IPS DF 4.7 (cell line): ENCODE measurements around the gene SPNS3.

Experiments used
- DNase-seq: peaks from one replicate; pipeline ENCODE4 v3.0.0-alpha.2; 2013; ENCODE audit warnings: low spot score; ENCODE audit errors: extremely low read depth

Gene SPNS3

DNA sequence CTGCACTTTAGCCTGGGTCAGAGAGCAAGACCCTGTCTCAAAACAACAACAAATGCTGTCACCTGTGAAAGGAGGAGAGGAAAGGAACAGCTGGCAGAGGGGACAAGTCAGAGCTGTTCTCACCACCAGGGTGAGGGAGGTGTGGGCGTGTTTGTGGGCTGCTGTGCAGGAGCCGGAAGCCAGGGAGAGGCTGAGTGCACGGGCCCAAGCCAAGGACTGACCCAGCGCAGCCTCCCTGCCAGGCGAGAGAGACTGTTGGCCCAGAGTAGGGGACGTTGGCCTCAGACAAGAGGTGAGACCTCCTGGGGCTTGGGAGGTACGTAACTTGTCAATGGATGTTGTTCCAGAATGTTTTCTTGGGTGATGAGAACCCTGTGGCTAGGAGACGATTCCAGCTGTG is 75.7 kb downstream of the SPNS3 start:
- no peak for DNase-seq

DNA sequence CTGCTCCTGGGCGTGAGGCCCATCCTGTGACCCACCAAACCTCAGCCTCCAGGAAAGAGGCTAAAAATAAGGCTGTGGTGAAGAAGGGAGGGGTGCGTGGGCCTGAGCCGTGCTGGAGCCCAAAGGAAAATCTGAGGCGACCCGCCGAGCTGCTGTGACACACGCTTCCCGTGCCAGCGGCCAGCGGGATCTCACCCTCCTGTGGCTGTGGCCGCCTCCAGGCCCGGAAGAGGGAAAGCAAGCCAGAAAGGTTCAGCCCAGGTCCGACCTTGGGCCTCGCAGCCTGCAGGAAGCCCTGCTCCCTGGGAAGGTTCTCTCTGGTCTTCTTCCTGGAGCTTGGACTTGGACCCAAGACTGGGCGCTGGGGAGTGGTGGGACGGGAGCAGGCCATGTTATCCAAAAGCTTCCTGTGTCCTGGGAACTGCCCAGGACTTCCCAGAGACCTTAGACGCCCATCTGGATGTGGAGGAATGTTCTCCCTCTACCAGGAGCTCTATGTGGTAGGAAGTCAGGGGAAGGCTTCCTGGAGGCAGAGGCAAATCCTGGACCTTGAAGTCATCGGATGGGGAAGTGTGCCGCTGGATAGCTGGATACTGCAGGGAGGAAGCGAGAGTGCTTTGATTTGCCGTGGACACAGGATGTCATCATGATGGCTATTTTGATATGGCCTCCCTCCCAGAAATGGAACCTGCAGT is 76.3 kb downstream of the SPNS3 start:
- DNase-seq: no peak

DNA sequence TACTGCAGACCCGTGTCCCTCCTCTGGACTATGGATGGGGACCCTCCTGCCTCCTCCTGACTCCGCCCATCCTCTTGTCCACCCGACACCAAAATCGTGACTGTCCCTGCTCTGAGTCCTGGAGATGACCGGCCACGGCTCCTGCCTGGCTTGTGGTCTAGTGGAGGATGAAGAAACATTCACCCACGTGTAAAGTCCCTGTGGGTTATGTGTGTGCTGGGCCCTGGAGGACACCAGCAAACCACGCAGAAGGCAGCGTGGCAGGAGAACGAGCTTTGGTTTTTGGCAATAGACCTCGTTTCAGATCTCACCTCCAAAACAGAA is 76.8 kb downstream of the SPNS3 start:
- DNase-seq: no peak

DNA sequence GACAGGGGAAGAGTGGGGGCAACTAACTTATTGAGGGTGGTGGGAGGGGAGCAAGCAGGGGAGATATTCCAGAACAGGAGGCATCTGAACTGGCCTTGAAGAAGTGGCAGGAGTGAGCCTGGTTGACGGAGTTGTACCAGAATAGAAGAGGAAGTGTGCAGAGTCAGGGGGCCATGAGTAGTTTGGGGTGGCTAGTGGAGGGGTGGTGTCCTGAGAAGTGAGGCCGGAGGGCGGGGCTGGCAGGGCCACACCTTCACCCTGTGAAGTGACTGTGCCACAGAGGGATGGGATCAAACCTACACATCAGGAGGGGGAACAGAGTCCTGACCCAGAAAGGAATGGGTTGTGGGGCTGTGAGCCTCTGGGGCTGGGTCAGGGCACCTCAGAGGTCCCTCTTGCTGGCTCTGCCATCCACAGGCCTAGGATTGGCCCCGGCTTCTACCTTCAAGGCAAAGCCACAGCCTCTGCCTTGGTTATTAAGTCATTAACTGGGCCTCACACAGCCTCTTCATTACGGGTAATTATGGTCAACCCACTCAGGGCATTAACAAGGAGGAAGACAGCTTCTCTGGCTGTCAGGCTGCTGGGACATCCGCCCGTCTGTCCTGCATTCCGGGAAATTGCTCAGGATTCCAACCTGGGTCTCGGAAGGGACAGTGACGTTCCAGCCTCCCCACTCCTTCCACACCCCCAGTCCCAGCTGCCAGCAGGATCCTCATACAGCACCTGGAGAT is 77.6 kb downstream of the SPNS3 start:
- no peak for DNase-seq

DNA sequence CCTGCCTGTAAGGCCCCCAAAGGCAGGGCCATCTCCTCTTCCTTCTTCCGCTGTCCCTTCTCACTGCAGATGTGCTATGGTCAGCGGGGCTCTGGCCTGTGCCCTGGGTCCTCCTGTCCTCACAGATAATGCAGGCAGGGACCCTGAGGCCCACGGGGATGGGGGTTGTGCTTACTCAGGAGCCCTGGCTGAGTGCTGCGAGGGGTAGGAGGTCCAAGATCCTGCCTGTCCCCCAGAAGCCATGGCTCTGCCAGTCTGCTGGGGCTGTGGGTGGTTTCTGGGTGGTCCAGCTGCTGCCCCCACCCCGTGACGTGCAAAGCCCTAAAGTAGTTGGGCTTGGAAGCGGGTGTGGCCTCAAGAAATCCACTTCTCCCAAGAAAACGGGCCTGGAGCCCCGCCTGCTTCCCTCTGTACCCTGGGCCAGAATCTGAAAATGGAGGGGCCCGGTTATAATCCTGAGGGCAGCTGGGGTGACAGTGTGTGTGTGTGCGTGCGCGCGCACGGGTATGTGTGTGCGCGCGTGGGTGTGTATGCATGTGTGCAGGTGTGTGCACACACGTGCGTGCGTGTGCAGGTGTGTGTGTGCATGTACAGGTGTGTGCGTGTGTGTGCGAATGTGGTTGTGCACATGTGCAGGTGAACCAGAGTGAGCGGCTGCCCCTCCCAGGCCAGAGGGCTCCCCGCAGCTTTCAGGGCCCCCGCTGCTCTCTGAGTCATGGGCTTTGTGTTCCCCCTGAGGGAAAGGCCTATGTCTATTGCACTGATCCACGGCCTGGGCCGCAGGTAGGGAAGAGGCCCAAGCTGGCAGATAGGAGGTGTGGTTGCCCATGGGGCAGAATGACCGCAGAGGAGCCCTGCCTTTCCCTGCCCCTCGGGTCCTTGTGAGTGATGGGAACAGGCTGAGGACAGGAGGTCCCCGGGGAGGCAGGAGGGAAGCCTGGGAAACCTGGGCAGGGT is 78.7 kb downstream of the SPNS3 start:
- DNase-seq: no peak

DNA sequence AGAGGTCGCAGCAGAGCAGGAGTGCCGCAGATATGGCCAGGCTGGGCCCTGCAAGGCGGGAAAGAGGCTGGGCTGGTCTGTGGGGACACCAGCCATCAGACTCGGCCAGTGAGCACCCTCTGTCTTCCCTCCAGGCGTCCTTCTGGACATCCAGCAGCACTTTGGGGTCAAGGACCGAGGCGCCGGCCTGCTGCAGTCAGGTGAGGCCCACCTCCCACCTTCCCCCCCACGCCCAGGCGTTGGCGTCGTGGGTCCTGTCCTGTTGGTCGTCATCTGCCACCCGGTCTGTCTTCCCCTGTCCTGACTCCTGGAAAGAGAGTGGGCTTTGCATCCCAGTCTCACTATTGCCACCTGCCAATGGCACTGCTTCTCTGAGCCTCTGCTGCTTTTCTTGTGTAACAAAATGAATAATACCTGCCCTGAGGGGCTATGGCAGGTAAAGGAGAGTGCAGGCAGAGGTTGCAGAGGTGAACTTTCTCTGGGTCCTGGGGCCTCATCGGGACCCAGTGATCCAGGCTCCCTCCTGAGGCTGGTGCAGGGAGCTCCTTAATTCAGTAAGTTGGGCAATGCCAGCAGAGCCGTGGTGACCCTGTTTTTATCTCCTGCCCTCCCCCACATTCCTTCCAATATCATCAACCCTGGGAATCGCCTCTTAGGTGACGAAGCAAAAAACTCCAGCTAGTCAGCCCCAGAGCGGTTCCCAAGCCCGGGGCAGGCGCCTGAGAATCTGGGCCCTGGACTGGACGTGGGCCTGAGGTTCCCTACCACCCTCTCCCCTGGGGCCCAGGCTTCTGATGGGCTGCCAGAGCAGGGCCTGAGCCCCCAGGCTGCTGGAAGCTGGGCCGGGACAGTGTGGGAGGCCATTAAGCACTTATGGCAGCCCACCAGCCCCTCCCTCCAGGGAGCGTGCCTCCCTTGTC is 79.6 kb downstream of the SPNS3 start:
- DNase-seq: no peak

DNA sequence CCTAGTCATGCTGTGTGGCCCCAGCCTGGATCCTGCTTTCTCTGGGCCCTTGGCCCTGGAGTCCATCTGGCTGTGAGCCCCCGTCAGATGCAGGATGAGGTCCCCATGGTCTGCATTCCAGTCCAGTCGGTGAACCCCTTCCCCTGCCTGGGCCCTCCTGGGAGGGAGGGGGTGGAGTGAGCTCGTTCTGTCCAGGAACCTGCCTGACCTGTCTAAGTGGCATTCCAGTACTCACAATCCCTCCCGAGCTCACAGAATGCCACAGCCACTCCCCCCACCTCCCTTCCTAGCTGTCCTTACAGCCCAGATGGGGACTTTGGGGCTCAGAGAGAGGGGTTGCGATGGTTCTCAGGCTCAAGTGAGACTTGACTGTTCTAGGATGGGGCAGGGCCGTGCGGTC is 80.5 kb downstream of the SPNS3 start:
- no peak for DNase-seq

DNA sequence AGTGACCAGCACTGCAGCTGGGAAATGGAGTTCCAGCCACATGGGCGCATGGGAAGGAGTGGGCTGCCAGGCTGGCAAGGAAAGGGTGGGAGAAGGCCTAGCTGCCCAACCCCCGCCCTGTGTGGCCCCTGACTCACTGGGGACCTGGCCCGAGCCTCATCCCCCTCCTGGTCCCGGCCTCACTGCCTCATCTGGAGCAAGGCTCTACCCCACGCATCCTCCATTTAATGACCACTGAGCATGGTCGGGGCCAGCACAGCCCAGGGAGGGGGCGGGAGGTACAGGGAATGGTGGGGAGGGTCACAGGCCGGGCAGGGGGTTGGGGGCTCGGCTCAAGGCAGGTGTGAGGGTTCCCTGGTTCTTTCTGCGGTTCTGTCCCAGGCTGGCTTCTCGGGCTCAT is 81.0 kb downstream of the SPNS3 start:
- DNase-seq: no peak

DNA sequence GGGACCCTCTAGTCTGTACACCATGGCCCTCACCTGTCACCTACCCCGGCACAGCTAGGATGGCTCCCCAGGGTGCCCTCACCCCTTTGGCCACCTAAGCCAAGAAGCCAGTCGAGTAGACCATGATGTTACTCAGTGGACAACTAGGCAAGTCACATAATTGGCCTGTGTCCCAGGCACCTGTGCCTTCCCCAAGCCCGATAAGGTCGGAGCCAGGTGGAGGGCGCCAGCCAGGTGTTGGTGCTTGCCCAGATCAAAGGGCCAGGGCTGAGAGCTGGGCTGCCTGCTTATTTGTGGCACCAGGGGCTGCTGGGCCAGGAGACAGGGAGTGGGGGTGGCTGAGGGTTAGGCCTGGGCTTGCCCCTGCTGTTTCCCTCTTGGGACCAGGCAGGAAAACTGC is 81.8 kb downstream of the SPNS3 start:
- DNase-seq: no peak

DNA sequence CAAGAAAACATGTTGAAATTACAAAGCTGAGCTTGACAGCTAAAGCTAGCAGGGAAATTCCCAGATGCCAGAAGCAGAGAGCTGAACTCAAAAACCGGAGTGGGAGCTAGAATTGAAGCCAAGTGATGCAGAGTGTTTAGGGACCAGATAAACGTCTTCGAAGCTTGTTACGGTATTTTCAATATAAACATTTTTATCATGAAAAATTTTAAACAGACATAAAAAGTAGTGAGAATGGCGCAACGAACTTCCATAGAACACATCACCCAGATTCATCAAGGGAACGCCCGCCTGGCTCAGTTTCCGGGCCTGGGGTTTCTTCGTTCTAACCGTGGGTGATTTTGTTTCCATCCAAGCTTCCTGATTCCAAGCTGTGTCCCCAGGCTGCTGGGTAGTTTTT is 83.0 kb downstream of the SPNS3 start:
- no peak for DNase-seq

DNA sequence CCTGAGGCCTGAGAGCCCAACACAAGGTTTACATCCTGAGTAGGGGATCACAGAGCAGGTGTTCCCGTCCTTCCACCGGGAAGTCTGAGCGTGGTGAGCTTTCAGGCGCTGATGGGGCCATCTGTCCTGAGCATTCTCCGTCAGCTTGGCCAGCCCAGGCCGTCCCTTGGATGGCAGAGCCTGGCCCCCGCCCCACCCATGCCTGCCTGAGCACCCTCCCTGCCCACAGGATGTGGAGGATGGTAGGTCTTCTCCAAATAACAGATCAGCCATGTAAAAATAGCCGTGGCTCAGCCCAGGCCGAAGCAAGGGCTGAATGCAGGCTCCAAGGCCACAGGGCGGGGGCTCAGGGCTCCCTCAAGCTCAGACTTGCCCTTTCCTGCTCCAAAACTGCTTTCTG is 85.2 kb downstream of the SPNS3 start:
- DNase-seq: no peak

DNA sequence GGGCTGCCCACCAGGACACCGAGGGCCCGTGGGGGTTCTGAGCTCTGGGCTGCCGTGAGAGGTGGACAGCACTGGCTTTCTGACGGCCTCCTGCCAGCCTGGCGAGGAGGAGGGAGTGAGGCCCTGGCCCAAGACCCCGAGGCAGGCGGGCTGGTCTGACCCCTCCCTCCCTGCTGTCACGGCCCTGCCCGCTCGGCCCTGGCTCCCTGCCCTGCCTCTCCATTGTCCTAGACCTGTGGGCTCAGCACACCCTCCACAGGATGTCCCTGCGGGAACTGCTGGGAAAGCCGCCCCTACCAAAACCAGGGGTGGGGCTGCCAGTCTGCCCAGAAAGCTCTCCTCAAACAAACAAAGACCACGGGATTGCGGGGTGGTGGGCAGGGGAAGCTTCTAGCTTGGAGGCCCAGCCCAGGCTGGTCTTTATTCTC is 85.6 kb downstream of the SPNS3 start:
- DNase-seq: no peak

DNA sequence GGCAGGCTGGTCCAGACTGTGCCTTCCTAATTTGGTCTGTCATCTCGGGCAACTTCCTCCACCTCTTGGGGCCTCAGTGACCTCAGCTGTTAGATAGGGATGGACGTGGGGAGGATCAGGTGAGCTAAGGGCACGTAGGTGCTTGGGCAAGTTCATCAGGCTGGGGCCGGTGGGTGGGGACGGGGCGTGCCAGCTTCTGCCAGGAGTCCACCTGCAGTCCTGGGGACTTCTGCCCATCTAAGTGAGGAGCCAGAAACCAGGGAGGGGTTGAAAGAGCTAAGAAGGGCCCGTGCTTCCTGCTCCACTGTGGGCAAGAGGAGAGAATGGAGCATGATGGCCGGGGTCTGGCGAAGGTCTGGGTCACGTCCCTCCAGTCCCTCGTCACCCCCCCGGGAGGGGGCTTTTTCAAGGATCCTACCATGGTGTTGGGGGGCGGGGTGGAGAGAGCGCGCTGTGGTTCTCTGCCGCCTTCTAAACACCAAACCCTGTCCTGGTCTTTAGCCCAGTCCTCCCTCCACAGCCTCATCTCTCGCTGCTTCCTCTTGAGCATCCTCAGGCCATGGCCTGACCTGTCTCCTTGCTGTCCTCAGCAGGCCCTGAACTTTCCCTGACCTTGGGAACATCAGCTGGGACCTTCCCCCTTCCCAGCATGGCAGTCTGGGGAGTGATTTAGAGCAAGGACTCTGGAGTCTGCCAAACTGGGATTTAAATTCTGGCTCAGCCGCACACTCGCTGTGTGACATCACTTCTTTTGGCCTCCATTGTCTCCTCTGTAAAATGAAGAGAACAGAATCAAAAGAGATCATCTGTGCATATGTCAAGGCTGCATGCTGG is 86.5 kb downstream of the SPNS3 start:
- no peak for DNase-seq

DNA sequence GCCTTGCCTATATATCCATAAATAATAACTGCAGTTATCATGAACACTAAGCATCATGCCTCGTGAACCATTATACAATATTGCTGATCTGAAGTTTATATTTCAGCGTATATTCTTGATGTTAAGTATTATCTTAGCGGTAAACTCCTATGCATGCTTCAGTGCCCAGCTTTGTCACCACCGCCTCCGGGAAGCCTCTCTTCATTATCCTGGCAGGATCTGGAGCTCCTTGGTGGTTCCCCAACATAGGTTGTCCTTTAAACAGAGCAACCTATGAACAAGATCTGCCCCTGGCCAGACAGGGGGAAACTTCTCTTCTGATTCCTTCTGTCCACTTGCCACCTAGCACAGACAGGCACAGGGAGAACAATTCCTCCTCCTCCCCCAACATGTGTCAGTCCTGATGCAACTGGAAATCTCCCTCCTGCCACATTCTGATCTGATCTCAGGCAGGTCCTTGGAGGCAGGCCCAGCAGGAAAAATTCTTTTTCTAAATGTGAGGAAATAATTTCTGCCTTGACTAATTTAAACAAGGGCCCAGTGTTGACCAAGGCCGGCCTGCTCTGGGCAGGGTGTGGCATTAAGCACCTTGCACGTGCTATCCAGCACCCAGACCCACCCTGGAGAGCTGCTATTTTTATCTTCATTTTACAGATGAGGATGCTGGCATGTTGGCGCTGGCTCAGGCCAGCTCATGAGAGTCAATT is 87.3 kb downstream of the SPNS3 start:
- no peak for DNase-seq

DNA sequence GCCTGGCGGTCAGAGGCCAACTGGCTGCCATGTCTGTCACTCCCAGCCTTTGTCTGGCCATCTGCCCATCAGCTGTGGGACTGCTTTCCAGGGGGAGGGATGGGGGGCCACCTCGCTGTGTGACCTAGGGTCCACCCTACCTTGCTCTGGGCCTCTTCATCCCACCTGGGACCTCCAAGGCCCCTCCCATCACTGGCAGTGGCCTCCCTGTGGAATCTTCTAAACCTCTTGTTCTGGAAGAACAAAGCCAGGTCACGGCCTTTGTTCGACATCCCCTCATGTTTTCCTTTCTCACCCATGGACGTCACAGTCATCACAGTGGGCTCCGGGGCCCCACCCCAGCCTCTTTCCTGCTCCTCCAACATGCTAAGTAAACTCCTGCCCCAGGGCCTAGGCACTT is 88.9 kb downstream of the SPNS3 start:
- DNase-seq: no peak

DNA sequence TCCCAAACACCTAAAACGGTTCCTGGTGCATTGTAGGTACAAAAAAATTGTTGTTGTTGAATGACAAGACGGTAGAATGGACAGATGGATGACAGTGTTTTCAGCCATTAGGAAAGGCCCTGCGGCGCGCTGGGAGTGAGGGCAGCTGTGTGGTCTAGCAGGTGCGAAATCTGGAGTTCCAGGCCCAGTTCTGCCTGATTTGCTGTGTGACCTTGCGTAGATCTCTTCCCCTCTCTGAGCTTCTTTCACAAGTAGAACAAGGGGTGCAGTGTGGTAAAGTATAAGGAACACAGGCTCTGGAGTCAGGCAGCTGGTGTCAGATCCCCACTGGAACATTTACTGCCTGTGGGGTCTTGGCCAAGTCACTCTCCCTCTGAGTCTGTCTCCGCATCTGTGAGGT is 90.2 kb downstream of the SPNS3 start:
- DNase-seq: no peak

DNA sequence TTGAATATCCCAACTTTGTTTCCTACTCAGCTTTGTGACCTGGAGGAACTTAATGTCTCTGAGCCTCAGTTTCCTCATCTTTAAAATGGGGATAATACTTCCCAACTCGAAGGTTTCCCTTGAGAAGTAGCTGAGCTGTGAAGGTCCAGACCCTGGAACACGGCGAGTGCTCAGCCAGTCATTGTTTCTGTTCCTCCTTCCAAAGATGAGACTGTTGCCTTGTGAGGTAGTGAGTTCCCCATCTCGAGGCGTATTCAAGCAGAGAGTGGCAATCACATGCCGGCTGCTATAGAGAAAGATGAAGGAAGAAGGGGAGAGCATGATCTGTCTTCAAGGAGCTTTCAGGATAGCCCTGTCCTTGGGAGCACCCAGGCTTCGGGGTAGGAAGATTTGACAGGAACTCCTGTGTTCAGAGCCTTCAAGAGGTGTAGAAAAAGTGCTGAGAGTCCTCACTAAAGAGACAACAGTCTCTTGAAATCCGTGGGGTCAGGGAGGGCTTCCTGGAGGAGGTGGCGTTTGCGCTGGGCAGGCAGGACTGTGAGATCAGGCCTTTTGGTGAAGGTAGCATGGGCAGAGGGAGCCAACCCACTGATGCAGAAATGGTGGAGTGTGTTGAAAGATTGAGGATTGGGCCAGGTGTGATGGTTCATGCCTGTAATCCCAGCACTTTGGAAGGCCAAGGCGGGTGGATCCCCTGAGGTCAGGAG is 92.1 kb downstream of the SPNS3 start:
- no peak for DNase-seq

DNA sequence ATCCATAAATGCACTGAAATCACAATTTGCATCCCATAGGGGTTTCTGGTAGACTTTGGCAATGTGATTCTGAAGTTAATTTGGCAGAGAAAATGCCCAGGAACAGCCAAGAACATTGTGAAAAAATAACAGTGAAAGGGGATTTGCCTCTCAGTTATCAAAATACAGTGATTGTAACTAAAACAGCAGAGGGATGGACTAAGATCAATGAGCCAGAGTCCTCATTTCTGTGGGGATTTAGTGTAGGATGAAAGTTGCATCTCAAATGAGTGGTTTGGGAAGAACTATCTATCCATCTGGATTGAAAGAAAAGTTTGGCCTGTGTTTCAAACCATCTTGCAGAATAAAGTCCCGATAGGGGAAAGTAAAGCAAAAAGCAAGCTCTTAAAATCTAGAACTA is 93.4 kb downstream of the SPNS3 start:
- DNase-seq: no peak

DNA sequence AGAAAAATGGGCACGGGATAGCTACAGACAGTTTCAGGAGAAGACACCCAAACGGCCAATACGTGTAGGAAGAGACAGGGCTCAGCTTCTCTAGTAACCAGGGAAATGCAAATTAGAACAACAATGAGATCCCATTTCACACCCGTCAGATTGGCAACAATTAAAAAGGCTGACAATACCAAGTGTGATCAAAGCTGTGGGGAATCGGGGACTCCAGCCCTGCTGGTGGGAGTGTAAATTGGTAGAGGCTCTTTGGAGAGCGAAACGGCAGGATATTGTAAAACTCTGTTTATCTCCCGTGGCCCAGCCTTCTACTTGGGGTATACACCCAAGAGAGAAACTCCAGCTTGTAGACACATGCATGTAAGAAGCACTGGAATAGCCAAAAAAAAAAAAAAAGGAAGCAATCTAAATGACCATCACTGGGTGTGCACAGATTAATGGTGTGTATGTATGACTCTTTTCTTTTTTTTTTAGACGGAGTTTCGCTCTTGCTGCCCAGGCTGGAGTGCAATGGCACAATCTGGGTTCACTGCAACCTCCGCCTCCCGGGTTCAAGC is 93.9 kb downstream of the SPNS3 start:
- no peak for DNase-seq
